22Rv1 (cell line): ENCODE data around the gene TCTA.

Experiments
- H3K27ac ChIP-seq: fragments of 450-650 bp; 2 replicates; pipeline ENCODE4 v1.5.1; 2017
- ZFX ChIP-seq: fragments of 450-650 bp; IDR thresholded peaks from 2 replicates; pipeline ENCODE4 v1.6.1; 2017; ENCODE audit warnings: antibody characterized with exemption, borderline replicate concordance
- TF ChIP-seq, protein P1 (sequence below): fragments of 450-650 bp; IDR thresholded peaks from 2 replicates; pipeline ENCODE4 v1.5.1; 2017; ENCODE audit warnings: mild to moderate bottlenecking

Gene TCTA, protein sequence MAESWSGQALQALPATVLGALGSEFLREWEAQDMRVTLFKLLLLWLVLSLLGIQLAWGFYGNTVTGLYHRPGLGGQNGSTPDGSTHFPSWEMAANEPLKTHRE

DNA sequence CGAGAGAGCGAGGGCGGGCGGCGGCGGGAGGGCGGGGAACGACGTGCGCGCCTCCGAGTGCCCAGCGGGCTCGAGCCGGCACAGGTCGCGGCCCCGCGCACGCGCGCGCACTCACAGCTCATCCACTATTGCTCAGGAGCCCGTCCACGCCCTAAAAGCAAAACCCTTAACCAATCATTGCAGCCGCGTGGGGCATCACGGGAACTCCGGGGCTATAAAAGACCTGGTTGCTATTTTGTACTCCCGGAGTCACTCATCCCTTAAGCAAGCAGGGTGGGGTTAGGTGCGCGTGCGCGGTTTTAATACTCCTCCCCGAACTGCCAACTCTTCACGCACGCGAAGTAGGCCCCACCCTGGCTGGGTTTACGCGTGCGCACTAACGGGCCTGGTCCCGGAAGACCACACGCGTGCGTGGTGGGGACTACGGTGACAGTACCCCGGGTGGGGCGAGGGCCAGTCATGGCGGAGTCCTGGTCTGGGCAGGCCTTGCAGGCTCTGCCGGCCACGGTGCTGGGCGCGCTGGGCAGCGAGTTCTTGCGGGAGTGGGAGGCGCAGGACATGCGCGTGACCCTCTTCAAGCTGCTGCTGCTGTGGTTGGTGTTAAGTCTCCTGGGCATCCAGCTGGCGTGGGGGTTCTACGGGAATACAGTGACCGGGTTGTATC is at the start of gene TCTA, which contains the start of gene RHOA:
Gene TCTA (plus strand): TSS at position 456 of the 664 bp plus-strand sequence. CDS start 4 bp downstream, at position 460.
Gene RHOA (minus strand): TSS at position 9 of the 664 bp plus-strand sequence. CDS start 36,387 bp downstream, outside the sequence.
- peak within 1 kb of the TSS; percentile 96 for H3K27ac ChIP-seq
- TF ChIP-seq, protein P1, sequence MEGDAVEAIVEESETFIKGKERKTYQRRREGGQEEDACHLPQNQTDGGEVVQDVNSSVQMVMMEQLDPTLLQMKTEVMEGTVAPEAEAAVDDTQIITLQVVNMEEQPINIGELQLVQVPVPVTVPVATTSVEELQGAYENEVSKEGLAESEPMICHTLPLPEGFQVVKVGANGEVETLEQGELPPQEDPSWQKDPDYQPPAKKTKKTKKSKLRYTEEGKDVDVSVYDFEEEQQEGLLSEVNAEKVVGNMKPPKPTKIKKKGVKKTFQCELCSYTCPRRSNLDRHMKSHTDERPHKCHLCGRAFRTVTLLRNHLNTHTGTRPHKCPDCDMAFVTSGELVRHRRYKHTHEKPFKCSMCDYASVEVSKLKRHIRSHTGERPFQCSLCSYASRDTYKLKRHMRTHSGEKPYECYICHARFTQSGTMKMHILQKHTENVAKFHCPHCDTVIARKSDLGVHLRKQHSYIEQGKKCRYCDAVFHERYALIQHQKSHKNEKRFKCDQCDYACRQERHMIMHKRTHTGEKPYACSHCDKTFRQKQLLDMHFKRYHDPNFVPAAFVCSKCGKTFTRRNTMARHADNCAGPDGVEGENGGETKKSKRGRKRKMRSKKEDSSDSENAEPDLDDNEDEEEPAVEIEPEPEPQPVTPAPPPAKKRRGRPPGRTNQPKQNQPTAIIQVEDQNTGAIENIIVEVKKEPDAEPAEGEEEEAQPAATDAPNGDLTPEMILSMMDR = no peak
- no peak for TF ChIP-seq ZFX

DNA sequence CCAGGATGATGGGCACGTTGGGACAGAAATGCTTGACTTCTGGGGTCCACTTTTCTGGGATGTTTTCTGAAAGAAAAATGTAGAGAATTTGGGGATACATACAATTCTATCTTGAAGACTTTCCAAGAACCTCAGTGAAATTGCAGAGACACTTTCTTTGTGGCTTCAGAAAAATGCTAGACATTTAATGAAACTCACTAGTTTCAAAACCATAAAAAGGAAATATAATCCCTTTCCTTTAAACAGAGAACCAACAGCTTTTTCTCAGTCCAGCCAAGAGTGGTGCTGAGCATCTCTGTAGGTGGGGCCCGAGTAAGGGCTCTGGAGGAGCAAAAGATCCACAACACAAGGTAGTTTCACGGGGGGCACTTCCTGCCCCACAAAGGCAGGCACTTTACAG is 49.7 kb upstream of the TCTA start:
- no peak overlapping the region for H3K27ac ChIP-seq
- TF ChIP-seq ZFX = no peak
- TF ChIP-seq, protein P1 = no peak

DNA sequence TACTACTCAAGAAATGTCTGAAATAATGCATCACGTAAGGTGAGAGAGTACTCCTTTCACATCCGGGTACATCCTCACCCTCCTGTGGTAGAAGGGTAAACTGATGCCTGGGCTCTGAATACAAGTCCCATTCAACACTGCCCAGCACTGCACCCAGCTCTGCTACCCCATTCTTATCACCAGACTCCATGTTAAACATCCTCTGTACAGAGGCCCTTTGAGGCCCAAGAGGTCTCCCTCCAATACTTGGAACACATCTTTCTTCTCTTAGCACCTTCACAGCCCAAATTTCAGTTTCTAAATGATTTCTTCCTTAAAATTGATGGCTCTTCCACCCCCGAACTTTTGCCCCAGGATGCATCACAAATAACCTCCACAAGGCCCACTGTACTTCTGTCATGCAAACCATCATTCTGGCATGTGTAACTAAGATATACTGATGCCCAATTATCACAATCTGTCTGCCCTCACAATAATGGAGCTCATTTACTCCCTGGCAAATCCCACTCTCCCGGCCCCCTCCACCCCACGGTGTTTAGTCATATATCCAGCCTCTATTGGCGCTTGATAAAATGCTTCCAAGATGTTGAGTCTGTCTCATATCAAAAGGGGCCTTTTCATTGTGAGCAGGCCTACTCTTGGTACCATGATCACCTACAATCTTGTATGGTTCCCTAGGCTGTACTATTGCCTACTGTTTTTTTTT is 41.5 kb upstream of the TCTA start:
- no peak for TF ChIP-seq ZFX
- TF ChIP-seq, protein P1 = no peak
- no peak overlapping the region for H3K27ac ChIP-seq

DNA sequence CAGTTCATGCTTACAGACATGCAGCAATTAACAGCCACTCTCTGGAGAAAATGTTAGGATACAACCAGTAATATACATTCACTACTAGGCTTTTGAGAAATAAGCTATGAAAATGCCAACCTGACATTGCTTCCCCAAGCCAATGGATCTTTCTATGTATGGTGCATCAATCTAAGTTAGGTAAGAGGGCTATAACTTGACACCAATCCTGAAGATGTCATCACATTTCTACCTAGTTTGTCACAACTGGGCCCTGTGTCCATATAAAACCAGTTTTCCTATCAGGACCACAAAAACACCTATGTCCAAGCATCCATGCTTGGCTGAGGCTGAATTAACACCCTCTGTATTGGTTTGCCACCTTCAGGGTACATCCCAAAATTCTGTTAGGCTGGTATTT is 40.3 kb upstream of the TCTA start:
- H3K27ac ChIP-seq = no peak overlapping the region
- TF ChIP-seq, protein P1 = no peak
- TF ChIP-seq ZFX = no peak

DNA sequence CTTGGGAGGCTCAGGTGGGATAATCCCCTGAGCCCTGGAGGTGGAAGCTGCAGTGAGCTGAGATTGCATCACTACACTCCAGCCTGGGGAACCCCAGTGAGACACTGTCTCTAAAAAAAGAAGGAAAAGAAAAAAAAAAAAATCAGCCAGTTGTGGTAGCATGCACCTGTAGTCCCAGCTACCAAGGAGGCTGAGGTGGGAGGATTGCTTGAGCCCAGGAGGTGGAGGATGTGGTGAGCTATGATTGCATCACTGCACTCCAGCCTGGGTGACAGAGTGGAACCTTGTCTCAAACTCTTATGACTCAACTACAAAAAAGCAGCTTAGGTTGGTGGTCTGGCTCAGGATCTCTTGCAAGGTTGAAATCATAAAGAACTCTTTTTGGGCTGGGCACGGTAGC is 34.7 kb upstream of the TCTA start:
- no peak for TF ChIP-seq ZFX
- TF ChIP-seq, protein P1 = no peak
- H3K27ac ChIP-seq = no peak overlapping the region

DNA sequence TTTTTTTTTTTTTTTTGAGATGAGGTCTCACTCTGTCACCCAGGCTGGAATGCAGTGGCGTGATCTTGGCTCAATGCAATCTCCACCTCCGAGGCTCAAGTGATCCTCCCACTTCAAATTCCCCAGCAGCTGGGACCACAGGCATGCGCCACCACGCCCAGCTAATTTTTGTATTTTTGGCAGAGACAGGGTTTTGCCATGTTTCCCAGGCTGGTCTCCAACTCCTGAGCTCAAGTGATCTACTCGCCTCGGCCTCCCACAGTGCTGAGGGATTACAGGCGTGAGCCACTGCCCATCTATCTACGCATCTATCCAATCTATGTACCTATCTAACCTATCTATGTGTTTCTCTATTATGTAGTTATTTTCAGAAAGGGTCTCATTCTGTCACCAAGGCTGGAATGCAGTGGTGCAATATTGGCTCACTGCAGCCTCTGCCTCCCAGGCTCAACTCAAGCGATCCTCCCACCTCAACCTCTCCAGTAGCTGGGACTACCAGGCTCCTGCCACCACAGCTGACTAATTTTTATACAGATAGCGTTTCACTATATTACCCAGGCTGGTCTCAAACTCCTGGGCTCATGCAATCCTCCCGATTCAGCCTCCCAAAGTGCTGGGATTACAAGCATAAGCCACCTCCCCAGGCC is 33.9 kb upstream of the TCTA start:
- no peak for TF ChIP-seq ZFX
- TF ChIP-seq, protein P1 = no peak
- no peak overlapping the region for H3K27ac ChIP-seq
